GM12878 (cell line): ENCODE data around the gene SVIL.

ENCODE experiments used
- ATF3 ChIP-seq: IDR thresholded peaks from 2 replicates; pipeline ENCODE4 v1.6.1; 2011; ENCODE audit warnings: low read depth, mild to moderate bottlenecking, low read length, moderate library complexity, borderline replicate concordance; ENCODE audit errors: extremely low read depth
- CTCF ChIP-seq, 3 experiments: IDR thresholded peaks in 2 of 3; conservative IDR thresholded peaks in 1 of 3; 2 replicates each; pipeline ENCODE4 v1.5.1; 2011; ENCODE audit warnings: low read depth in 3 of 3, low read length in 3 of 3, mild to moderate bottlenecking in 3 of 3, control low read depth in 2 of 3, moderate library complexity in 2 of 3, inconsistent platforms in 1 of 3, mixed read lengths in 1 of 3; ENCODE audit not compliant: control insufficient read depth in 2 of 3, insufficient read depth in 1 of 3; ENCODE audit errors: extremely low read depth in 1 of 3
- HCFC1 ChIP-seq: fragments of 150-350 bp; IDR thresholded peaks from 2 replicates; pipeline ENCODE4 v1.6.1; 2014; ENCODE audit warnings: low read length
- JUNB ChIP-seq: IDR thresholded peaks from 2 replicates; pipeline ENCODE4 v1.6.1; 2016; ENCODE audit warnings: antibody characterized with exemption, mild to moderate bottlenecking
- NR2C1 ChIP-seq: fragments of 450-650 bp; IDR thresholded peaks from 2 replicates; pipeline ENCODE4 v1.6.1; 2017; ENCODE audit warnings: antibody characterized with exemption, mild to moderate bottlenecking, moderate library complexity
- PAX5 ChIP-seq: IDR thresholded peaks from 2 replicates; pipeline ENCODE4 v1.6.1; 2011; ENCODE audit warnings: low read depth, low read length, borderline replicate concordance
- POLR2AphosphoS5 ChIP-seq: IDR thresholded peaks from 2 replicates; pipeline ENCODE4 v1.6.1; 2011; ENCODE audit warnings: mild to moderate bottlenecking, low read length, inconsistent platforms
- RCOR1 ChIP-seq: conservative IDR thresholded peaks from 2 replicates; pipeline ENCODE4 v1.6.1; 2012; ENCODE audit warnings: low read depth, low read length, improper control_type of control experiment

- TF ChIP-seq POLR2AphosphoS5 = no peak
- TF ChIP-seq JUNB = no peak
- no peak for TF ChIP-seq CTCF (IDR thresholded peaks at IDR 0.05 in 2 of 3, conservative IDR thresholded peaks at IDR 0.05 in 1 of 3; ENCODE audit: control insufficient read depth in 2 of 3, extremely low read depth in 1 of 3, insufficient read depth in 1 of 3, low read depth in 3 of 3, low read length in 3 of 3)
- no peak for TF ChIP-seq PAX5
- TF ChIP-seq HCFC1 = no peak
- TF ChIP-seq ATF3 = no peak
- TF ChIP-seq RCOR1 = no peak
- TF ChIP-seq NR2C1 = no peak
Observed at GRCh38 chr10:29469481-29470354, 165.1 kb downstream of the SVIL start.
